Neural crest cell (in vitro differentiated cells): Measurements from ENCODE around the gene GATM. TPM values are rescaled to one million over a fixed set of nuclear protein-coding genes. Genes with fewer than 3 reads are reported as not detected.
"Not testable (repeated sequence)": the region's sequence is repeated elsewhere in the genome, so short reads cannot be mapped to it uniquely, and the experiment has no call there.

Experiments
- DNase-seq: peaks from one replicate; pipeline ENCODE4 v3.0.0; 2021; ENCODE audit warnings: low read depth, mixed read lengths, low spot score
- H3K27ac Mint-ChIP-seq: one replicate; pipeline ENCODE4 v1.8.0; 2021; ENCODE audit warnings: mild to moderate bottlenecking, mixed read lengths; ENCODE audit not compliant: unreplicated experiment
- H3K27me3 Mint-ChIP-seq: 2 replicates; pipeline ENCODE4 v1.8.0; 2021; ENCODE audit warnings: low read depth, mild to moderate bottlenecking, mixed read lengths
- H3K36me3 Mint-ChIP-seq: 2 replicates; pipeline ENCODE4 v1.8.0; 2021; ENCODE audit warnings: low read depth, mild to moderate bottlenecking, mixed read lengths
- H3K4me1 Mint-ChIP-seq: 2 replicates; pipeline ENCODE4 v1.8.0; 2021; ENCODE audit warnings: mixed read lengths
- H3K4me3 Mint-ChIP-seq: one replicate; pipeline ENCODE4 v1.8.0; 2021; ENCODE audit warnings: mild to moderate bottlenecking, mixed read lengths
- H3K9me3 Mint-ChIP-seq: 2 replicates; pipeline ENCODE4 v1.8.0; 2021; ENCODE audit warnings: mixed read lengths
- CTCF ChIP-seq: fragments of 200-600 bp; sonication (generic); conservative IDR thresholded peaks from 2 replicates; pipeline ENCODE4 v1.5.0; 2021; ENCODE audit warnings: antibody characterized with exemption, mild to moderate bottlenecking
- total RNA-seq: library from RNA; stranded (reverse); gene quantifications from 2 replicates; pipeline ENCODE4 v1.2.1, GENCODE V29; 2021

GATM gene
- total RNA-seq, 1 donor from 2014 or later: 9.7 TPM

- H3K27ac Mint-ChIP-seq: no peak overlapping the region
- peaks cover 24% of the 10 kb centered on the region for H3K4me1 Mint-ChIP-seq
Observed at GRCh38 chr15:45372041-45372995, 6.0 kb downstream of the GATM start.

GRCh38 chr15:45371546-45371945 is 6.8 kb downstream of the GATM start:
- Mint-ChIP-seq H3K27me3 (peaks cover 14% of the 10 kb centered on the region), H3K4me3 (no peak overlapping the region), H3K36me3 (no peaks in the 10 kb centered on the region), H3K9me3 (no peaks in the 10 kb centered on the region), H3K27ac (no peak overlapping the region), H3K4me1 (peaks cover 17% of the 10 kb centered on the region)
- no peak for DNase-seq
- TF ChIP-seq CTCF: no peak

More at GRCh38 chr15:45372041-45372995, 6.0 kb downstream of the GATM start:
- Mint-ChIP-seq H3K27me3 (peaks cover 22% of the 10 kb centered on the region), H3K9me3 (no peaks in the 10 kb centered on the region), H3K4me3 (no peak overlapping the region), H3K36me3 (no peaks in the 10 kb centered on the region)
- TF ChIP-seq CTCF: no peak
- no peak for DNase-seq

GRCh38 chr15:45370042-45370441 is 8.3 kb downstream of the GATM start:
- H3K9me3 Mint-ChIP-seq, H3K36me3 Mint-ChIP-seq, DNase-seq, H3K4me3 Mint-ChIP-seq, H3K4me1 Mint-ChIP-seq, H3K27ac Mint-ChIP-seq, H3K27me3 Mint-ChIP-seq: not testable (repeated sequence)

- not testable (repeated sequence) for H3K4me1 Mint-ChIP-seq, DNase-seq, H3K27me3 Mint-ChIP-seq, H3K9me3 Mint-ChIP-seq, H3K4me3 Mint-ChIP-seq, H3K36me3 Mint-ChIP-seq, H3K27ac Mint-ChIP-seq
Observed at GRCh38 chr15:45367222-45367621, 11.1 kb downstream of the GATM start.

- H3K9me3 Mint-ChIP-seq: no peaks in the 10 kb centered on the region
- H3K27me3 Mint-ChIP-seq: no peaks in the 10 kb centered on the region
- no peaks in the 10 kb centered on the region for H3K4me1 Mint-ChIP-seq
- peaks cover 4% of the 10 kb centered on the region for H3K36me3 Mint-ChIP-seq
- no peak for TF ChIP-seq CTCF
- H3K4me3 Mint-ChIP-seq: no peak overlapping the region
- no peak for DNase-seq
- H3K27ac Mint-ChIP-seq: no peak overlapping the region
Observed at GRCh38 chr15:45364271-45364670, 14.1 kb downstream of the GATM start.

GRCh38 chr15:45363801-45364200 is 14.5 kb downstream of the GATM start:
- DNase-seq: no peak
- Mint-ChIP-seq H3K9me3 (no peaks in the 10 kb centered on the region), H3K27me3 (no peaks in the 10 kb centered on the region), H3K4me3 (no peak overlapping the region), H3K36me3 (peaks cover 4% of the 10 kb centered on the region), H3K27ac (no peak overlapping the region), H3K4me1 (no peaks in the 10 kb centered on the region)
- no peak for TF ChIP-seq CTCF
